Measurements from ENCODE around the gene PINK1.
A peak's percentile ranks its signal among the peaks of the same experiment; 100 is the strongest.
"Not testable (repeated sequence)": the region's sequence is repeated elsewhere in the genome, so short reads cannot be mapped to it uniquely, and the experiment has no call there.

The PINK1 gene
- total RNA-seq, result 13.1 to 15.7 (median 15.1) reads per million in 4 donors

- DNase-seq, result peak; percentile 58 to 81 (median 74)
Observed at GRCh38 chr1:20633190-20634064, at the start of gene PINK1. PINK1 (plus strand) TSS chr1:20633458; CDS start chr1:20633549, 91 bp downstream.

- DNase-seq, result no peak
Observed at GRCh38 chr1:20584890-20585289, 48.4 kb upstream of the PINK1 start.

- no peak for DNase-seq
Observed at GRCh38 chr1:20586953-20587660, 46.2 kb upstream of the PINK1 start.

- DNase-seq, result no peak
Observed at GRCh38 chr1:20587661-20588053, 45.6 kb upstream of the PINK1 start.

- no peak for DNase-seq
Observed at GRCh38 chr1:20588634-20589225, 44.5 kb upstream of the PINK1 start, which contains the start of gene CDA. CDA (plus strand) TSS chr1:20589097; CDS start chr1:20589130, 33 bp downstream.

- no peak for DNase-seq
Observed at GRCh38 chr1:20589331-20590278, 43.7 kb upstream of the PINK1 start.

GRCh38 chr1:20590306-20590777 lies 42.9 kb upstream of the PINK1 start:
- DNase-seq, result no peak

- DNase-seq, result no peak
Observed at GRCh38 chr1:20593756-20594155, 39.5 kb upstream of the PINK1 start.

GRCh38 chr1:20594746-20595145 lies 38.5 kb upstream of the PINK1 start:
- no peak for DNase-seq

- DNase-seq, result no peak
Observed at GRCh38 chr1:20596106-20596505, 37.2 kb upstream of the PINK1 start.

- no peak for DNase-seq
Observed at GRCh38 chr1:20597650-20598049, 35.6 kb upstream of the PINK1 start.

- DNase-seq, result no peak
Observed at GRCh38 chr1:20600156-20600555, 33.1 kb upstream of the PINK1 start.

- no peak for DNase-seq
Observed at GRCh38 chr1:20601129-20601825, 32.0 kb upstream of the PINK1 start.

- DNase-seq, result no peak
Observed at GRCh38 chr1:20602851-20603450, 30.3 kb upstream of the PINK1 start.

GRCh38 chr1:20603504-20604464 lies 29.5 kb upstream of the PINK1 start:
- no peak for DNase-seq

GRCh38 chr1:20604678-20605077 lies 28.6 kb upstream of the PINK1 start:
- DNase-seq, result no peak

GRCh38 chr1:20606801-20607570 lies 26.3 kb upstream of the PINK1 start:
- DNase-seq, result not testable (repeated sequence)

GRCh38 chr1:20609541-20609940 lies 23.7 kb upstream of the PINK1 start:
- no peak for DNase-seq

- no peak for DNase-seq
Observed at GRCh38 chr1:20610970-20611369, 22.3 kb upstream of the PINK1 start.
